Activated T-helper 1 cell treated with Interleukin-2 at 50 U/mL for 16 hours (primary cell): ENCODE measurements around the gene SLC2A14.
"Not testable (repeated sequence)": the region's sequence is repeated elsewhere in the genome, so short reads cannot be mapped to it uniquely, and the experiment has no call there.

ENCODE experiments used
- DNase-seq: peaks from one replicate; pipeline ENCODE4 v3.0.0-alpha.2; 2020; ENCODE audit warnings: low read depth

Gene SLC2A14

DNA sequence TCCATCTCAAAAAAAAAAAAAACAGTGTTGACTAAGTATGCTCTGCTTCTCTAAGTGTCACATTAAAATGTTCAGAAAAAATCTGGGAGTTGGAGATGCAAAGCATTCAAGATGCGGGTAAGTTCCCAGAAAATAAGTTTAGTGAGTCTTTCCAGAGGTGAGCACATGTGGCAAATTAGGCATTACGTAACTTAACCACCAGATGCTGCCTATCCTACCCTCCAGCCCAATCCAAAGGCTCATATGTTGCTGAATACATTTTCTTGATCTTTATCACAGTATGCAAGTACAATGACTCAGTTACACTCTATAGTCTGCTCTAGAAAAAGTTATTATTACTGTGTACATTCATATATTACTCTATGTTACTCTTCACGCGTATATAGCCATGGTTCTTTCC is 3.6 kb downstream of the SLC2A14 start:
- DNase-seq: no peak

DNA sequence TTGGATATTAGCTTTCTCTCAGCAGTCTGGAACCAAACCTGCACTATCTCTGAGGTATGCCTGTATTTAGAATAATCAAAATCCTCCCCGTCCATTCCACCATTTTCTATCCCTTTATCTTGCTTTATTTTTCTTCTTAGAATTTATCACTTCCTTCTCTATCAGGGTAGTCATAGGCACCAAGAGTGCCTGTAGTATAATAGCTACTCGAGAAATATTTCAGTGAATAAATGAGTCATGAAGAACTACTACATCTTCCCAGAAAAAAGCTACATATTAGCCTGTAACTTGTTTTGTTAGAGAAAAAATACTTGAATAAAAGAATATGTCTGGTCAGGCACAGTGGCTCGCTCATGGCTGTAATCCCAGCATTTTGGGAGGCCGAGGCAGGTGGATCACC is 4.3 kb downstream of the SLC2A14 start:
- no peak for DNase-seq

DNA sequence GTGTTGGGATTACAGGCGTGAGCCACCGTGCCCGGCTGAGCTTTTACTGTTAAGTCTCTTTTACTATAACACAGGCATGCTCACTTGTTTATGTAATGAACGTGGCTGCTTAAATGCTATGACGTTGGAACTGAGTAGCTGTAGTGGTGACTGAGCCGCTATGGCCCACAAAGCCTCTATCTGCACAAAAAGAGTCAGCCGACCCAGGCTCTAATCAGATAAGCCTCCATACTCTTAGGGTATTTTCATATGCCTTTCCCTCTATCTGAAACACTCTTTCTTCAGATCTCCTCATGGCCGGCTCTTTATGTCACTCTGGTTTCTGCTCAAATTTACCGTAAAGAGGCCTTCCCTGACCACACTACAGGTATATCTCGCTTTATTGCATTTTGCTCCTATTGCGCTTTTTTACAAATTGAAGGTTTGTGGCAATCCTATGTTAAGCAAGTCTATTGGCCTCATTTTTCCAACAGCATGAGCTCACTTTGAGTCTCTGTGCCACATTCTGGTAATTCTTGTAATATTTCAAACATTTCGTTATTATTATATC is 8.0 kb downstream of the SLC2A14 start:
- DNase-seq: no peak

DNA sequence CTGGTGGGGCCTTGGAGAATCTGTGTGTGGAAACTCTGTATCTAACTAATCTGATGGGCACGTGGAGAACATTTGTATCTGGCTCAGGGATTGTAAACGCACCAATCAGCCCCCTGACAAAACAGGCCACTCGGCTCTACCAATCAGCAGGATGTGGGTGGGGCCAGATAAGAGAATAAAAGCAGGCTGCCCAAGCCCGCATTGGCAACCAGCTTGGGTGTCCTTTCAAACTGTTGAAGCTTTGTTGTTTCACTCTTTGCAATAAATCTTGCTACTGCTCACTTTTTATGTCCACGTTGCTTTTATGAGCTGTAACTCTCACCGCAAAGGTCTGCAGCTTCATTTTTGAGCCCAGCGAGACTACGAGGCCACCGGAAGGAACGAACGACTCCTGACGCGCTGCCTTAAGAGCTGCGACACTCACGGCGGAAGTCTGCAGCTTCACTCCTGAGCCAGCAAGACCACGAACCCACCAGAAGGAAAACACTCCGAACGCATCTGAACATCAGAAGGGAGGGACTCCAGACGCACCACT is 9.8 kb downstream of the SLC2A14 start:
- DNase-seq: not testable (repeated sequence)

DNA sequence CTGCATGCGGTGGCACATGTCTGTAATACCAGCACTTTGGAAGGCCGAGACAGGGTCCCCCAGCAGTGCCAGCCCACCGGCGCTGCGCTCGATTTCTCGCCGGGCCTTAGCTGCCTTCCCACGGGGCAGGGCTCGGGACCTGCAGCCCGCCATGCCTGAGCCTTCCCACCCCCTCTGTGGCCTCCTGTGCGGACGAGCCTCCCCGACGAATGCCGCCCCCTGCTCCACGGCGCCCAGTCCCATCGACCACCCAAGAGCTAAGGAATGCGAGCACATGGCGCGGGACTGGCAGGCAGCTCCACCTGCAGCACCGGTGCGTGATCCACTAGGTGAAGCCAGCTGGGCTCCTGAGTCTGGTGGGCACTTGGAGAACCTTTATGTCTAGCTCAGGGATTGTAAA is 10.4 kb downstream of the SLC2A14 start:
- not testable (repeated sequence) for DNase-seq

DNA sequence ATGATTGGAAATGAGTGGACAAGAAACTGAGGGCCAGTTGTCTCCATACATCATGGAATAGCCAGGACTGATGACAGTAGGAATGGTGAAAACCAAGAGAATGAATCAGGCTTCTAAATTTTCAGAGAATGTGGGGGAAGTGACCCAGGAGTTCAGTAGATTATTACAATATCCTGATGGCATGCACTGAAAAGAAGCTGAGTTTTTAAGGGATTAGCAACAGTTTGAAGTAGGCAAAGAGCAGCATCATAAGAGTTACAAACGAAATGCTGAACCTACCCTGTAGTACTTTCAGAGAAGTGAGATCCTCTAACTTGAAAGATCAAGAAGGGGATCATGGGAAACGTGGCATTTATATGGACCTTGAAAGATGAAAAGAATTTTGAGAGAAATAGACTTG is 13.2 kb downstream of the SLC2A14 start:
- no peak for DNase-seq

DNA sequence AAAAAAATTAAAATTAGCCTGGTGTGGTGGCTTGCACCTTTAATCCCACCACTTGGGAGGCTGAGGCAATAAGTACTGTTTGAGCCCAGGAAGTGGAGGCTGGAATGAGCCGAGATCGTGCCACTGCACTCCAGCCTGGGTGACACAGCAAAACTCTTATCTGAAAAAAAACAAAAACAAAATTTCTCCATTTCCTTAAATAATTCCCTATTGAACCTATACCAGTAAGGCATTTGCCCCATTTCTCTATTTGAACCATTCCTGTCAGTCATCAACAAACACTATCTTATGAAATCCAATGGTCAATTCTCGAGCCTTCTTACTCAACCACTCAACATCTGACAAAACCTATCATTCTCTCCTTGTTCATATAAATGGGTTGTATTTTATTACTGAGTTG is 14.7 kb downstream of the SLC2A14 start:
- DNase-seq: no peak

DNA sequence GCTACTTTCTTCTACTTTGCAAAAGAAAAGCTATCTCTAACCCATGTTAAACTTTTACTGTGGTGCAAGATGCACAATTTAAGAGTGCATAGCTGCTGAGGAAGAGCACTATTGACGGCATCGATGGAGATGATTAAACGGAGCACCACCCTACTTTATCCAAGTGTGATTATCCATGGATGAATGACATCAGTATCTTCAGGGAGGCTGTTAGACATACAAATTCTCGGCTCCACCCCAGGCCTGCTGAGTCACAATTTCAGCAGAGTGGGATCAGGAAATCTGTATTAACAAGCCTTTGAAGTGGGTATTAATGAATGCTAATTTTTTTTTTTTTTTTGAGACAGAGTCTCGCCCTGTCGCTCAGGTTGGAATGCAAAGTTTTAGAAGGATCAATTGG is 16.2 kb downstream of the SLC2A14 start:
- no peak for DNase-seq

DNA sequence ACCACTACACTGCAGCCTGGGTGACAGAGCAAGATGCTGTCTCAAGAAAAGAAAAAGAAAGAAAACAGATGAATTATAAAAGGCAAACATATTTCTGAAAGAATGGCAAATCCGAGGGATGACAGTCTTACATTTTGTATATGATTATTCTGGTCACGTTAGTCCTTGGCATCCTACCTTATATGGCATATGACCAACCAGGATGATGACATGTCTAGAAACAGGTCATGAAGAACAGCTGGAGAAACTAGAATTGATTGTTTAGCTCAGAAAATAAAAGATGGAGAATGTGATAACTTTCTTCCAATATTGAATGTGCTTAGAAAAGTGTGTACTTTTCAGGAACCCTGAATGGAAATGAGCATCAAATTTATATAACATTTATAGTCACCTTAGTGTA is 19.2 kb downstream of the SLC2A14 start:
- no peak for DNase-seq

DNA sequence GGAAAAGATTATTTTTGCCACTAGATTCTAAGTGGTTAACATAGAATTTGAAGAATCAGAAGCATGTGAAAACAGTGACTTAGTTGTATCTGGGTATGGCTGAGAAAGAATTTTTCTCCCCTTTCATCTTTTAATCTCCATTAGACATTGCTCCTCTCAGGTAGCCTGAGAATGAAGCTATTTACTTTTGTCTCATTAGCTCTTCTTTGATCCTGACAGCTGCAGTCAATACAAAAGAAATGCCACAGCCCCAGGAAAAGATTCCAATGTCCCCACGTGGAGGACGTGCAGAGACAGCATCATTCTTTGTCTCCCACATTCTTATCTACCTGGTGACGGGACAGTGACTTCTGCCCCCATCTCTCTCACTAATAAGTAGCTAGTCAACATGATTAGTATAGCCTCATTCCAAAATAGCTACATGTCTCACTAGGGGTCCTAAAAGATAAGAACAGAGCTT is 21.1 kb downstream of the SLC2A14 start:
- not testable (repeated sequence) for DNase-seq

DNA sequence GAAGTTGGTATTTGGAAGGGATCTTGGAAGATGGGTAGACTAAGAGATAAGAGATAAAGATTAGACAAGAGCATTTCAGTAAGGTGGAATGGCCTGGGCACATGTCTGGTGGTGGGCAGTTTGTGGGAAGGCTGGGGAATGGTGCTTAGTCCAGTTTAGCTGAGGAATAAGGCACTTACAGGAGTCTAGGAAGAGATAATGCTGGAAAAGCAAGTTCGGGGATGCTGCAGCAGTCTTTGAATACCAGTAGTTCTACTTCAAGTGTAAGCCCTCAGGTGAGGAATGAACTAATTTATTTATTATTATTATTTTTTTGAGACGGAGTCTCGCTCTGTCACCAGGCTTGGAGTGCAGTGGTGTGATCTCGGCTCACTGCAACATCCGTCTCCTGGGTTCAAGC is 22.6 kb downstream of the SLC2A14 start:
- DNase-seq: not testable (repeated sequence)

DNA sequence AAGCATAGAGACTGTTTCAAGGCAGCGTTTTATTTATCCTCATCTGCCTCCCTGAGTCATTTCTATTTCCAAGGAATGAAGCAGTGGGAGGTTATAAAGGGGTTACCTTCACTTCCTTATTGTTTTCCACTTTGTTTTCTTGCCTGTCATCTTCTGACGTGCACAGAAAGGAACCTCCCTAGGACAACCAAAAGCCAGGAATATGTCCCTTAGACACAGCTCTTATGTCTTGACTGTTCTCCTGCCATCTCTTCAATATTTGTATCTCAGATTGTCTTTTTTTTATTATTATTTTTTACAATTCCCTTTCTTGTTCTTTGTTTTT is 24.7 kb downstream of the SLC2A14 start:
- not testable (repeated sequence) for DNase-seq

DNA sequence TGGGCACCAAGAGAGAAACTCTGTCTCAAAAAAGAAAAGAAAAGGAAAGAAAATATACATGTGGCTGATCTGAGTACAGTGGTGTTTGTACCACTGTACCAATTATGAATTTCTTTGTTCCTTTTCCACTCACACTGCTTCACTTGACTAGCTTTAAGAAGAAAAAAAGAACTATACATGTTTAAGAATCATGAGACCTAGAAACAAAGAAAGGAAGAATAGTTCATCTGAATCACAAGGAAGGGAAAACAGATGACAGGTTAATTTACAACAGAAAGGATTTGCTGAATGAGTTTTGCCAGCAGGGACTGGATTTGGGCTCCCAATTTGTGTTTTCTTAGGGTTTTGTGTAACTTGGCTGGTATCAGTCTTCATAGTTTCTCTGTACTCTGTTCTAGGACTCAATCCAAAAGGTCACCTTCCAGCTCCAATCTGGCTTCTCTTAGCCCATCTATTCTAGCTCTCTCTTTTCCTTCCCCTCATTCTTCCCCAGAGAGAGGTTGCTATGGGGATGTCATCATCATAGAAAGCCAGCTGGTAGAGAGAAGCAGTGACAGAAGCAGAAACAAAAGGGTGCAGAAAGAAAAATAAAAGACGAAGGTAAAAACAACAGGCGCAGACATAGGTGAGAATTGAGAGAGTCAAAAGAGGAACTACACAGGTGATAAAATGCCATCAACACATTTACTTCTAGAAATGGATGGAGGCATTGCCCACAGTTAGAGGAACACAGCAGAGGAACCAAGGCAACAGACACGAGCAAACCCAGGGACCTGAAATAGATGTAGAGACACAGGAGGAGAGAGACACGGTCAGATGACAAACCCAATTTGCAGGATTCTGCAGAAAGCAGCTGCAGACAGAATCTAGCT is 25.3 kb downstream of the SLC2A14 start:
- DNase-seq: not testable (repeated sequence)

DNA sequence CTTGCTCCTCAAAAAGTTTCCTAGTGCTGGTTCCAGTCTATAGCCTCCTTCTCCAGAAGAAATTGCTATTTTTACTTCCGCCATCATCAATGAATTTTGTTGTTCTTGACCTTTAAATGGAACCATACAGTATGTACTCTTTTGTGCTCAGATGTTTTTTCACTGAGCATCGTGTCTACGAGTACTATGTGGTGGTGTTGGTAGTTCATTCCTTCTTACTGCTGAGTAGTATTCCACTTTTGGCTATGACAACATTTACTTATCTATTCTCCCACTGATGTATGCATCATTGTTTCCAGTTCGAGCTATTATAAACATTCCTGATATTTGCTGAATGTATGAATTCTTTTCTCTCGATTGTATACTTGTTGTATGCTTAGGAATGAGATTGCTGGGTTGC is 28.6 kb downstream of the SLC2A14 start:
- DNase-seq: no peak

DNA sequence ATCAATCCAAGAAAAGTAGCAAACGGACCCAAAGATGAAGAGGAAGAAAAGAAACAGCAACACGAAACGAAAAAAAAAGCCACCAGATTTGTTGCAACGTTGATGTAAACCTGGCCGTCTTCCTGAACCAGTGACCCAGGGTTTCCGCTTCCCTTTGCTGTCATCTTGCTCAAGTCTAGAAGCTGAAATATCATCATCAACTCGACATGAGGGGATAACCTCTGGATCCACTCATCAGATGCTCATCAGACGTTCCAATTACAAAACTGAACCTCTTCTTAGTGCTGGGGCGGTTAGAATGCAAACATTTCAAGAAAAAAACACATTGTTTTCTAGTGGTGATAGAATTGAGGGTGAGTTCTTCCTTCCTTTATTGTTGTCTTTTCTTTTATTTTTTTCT is 29.1 kb downstream of the SLC2A14 start:
- DNase-seq: not testable (repeated sequence)

DNA sequence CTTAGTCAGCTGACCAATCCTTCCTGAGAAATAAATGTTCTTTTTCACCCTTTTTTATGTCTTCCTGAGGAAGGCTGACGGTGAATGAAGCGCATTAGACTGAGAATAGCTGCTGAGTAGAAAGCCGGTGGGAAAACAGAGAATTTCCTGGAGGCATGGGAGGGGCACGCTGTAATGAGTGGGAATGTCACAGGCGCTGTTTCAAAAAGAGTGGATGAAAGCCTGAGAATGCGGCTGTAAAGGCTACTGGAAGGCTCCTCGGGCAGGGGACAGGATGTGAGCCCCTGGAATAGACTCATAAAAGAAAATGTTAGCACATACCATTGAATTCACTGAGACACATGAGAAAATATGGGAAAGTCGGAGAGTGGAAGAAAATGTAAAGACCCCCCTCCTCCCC is 29.6 kb downstream of the SLC2A14 start:
- DNase-seq: not testable (repeated sequence)

DNA sequence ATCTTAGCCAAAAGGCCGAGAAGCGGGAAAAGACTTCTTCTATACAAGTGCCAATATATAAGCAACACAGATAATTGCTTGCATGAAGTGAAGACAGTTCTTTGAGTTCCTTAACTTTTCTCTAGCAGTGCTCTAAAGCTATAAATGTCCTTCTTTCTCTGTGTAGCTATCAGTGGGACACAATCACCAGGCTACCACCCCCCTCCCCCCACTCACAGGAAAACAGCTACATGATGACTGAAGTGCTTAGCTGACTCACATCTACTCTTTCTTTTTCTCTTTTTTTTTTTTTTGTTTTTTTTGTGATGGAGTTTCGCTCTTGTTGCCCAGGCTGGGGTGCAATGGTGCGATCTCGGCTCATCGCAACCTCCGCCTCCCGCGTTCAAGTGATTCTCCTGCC is 30.3 kb downstream of the SLC2A14 start:
- not testable (repeated sequence) for DNase-seq

DNA sequence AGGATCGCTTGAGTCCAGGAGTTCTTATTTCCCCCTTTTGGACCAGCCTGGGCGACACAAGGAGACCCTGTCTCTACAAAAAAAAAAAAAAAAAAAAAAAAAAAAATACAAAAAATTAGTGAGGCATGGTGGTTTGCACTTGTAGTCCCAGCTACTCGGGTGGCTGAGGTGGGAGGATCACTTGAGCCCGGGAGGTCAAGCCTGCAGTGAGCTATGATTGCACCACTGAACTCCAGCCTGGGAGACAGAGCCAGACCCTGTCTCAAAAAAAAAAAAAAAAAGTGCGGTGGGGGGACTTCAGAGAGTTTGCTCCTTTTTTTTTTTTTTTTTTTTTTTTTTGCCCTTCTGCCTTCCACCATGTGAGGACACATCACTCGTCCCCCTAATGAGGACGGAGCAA is 32.9 kb downstream of the SLC2A14 start:
- DNase-seq: not testable (repeated sequence)

DNA sequence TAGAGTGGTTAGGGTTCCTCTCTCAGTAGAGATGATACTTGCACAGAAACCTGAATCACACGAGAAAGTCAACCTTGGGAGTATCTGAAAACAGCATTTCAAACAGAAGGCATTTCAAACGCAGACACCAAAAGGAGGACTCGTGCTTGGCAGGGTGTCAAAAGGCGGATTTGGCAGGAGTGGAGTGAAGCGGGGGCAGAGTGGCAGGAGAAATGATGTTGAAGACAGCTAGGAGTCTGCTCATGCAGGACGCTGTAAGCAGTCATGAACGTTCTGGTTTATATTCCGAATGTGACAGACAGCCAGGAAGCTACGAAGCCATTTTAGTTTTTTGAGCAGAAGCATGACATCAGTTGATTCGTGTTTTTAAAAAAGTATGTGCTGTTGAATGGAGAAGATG is 33.5 kb downstream of the SLC2A14 start:
- not testable (repeated sequence) for DNase-seq

DNA sequence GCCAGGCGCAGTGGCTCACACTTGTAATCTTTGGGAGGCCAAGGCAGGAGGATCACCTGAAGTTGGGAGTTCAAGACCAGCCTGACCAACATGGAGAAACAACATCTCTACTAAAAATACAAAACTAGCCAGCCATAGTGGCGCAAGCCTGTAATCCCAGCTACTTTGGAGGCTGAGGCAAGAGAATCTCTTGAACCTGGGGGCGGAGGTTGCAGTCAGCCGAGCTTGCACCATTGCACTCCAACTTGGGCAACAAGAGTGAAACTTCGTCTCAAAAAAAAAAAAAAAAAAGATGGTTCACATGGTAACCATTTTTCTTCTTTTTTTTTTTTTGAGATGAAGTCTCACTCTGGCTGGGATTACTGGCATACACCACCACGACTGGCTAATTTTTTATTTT is 35.3 kb downstream of the SLC2A14 start:
- DNase-seq: no peak

DNA sequence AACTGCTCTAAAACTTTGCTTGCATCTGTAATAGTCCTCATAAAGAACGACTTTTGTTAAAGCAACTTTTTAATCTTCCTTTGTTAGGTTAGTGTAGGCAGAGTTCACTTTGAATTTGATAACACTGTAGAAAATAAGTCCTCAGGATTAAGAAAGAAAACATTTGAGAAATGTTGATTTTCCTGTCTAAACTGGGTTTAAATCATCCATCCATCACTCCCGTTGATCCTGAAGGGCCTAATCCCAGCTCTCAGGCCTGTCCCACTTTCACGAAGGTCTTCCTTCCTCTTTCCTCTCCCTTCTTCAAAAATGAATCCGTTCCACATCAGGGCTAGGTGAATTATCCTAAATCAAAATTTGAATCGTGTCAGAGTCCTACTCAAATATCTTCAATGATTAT is 36.9 kb downstream of the SLC2A14 start:
- no peak for DNase-seq

DNA sequence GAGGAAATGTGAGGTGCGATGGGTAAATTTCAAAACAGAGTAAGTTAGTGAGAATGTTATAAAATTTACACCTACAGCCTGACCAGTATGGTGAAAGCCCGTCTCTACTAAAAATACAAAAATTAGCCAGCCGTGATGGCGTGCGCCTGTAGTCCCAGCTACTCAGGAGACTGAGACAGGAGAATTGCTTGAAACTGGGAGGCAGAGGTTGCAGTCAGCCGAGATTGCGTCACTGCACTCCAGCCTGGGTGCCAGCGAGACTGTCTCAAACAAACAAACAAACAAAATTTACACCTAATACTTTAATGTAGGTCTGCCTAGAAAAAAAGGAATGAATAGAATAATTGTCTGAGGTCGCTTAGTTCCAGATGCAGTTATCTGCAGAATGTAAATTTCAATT is 37.6 kb downstream of the SLC2A14 start:
- DNase-seq: no peak

DNA sequence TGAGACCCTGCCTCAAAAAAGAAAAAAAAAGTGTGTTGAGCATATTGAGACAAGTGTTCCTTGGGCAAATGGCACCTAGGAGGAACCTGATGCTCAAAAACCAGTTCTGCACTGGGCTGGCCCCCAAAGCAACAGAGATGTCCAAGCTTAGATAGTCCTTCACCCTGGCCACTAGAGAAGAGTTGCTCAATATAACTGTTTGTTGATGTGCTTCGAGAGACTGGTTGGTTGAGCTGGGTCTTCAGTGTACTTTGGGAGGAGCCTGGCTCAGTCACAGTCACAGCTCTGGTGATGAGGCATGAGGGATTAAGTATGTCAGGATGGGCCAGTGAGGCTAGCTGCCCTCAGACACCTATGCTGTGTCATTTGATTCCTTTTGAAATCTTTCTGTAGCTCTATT is 38.0 kb downstream of the SLC2A14 start:
- DNase-seq: no peak

DNA sequence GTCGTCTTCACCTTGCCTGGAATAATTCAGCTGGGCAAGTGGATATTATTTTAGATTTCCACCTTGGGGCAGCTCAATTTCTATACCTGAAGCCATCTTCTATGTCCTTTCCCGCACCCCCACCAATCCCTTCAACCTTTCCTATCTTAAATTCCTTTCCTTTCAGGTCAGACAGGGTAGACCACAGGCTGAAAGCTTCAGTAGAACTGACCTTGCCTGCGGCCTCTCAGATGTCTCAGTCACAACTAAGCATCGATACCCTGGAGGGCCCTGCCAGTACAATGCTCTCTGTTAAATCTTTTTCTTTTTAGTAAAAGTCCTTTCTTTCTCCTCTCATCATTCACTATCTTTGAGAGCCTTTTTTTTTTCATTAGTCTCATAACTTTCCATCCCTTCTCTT is 38.9 kb downstream of the SLC2A14 start:
- no peak for DNase-seq
